Activated CD8-positive, alpha-beta memory T cell treated with anti-CD3 and anti-CD28 coated beads, Interleukin-2, amount 50 U/mL, for 48 hours (primary cell): Measurements from ENCODE around the gene PPP2R5D.
A peak's percentile ranks its signal among the peaks of the same experiment; 100 is the strongest.
"Not testable (repeated sequence)": the region's sequence is repeated elsewhere in the genome, so short reads cannot be mapped to it uniquely, and the experiment has no call there.

ENCODE experiments used
- DNase-seq: peaks from one replicate; pipeline ENCODE4 v3.0.0-alpha.2; 2020

Gene PPP2R5D

DNA sequence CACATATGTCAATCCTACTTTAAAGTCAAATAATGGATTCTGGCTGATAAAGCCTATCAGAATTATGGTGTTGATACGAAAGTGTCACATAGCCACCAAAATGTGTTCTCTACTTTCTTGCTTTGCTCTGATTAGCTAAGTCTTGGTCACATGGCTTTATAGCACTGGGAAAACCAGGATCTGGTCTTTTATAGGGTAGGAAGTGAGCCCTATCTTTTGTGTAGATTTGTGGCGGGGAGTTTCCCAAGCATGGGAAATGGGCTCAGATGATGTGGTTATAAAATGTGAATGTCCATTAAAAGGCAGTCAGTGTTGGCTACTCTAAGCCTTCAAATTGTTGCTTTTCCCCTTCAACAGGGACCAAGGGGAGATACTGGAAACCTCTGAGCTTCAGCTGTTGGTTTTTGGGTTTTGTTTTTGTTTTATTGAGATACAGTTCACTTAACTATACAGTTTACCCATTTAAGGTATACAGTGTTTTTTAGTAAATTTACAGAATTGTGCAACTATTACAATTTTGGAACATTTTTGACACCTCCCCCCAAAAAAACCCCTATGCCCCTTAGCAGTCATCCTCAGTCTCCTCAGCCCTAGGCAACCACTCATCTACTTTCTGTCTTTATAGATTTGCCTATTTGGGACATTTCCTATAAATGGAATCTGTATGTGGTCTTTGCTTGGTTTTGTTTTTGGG is 49.3 kb downstream of the PPP2R5D start:
- no peak for DNase-seq

DNA sequence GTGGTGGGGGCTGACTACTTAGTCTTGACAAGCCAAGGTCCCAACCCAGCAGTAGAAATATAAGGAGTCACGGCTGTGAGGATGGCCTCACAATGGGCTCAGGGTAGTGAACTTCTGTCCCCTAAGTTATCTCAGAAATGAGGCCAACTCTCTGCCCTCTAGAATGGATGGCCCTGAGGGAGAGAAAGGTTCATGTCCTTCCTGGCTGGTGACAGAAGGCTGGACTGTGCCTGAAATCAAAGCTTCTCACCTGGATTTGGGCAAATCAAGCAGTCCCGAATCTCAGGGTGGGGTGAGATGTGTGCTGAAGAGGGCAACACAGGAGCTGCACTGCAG is 49.8 kb downstream of the PPP2R5D start:
- DNase-seq = no peak

DNA sequence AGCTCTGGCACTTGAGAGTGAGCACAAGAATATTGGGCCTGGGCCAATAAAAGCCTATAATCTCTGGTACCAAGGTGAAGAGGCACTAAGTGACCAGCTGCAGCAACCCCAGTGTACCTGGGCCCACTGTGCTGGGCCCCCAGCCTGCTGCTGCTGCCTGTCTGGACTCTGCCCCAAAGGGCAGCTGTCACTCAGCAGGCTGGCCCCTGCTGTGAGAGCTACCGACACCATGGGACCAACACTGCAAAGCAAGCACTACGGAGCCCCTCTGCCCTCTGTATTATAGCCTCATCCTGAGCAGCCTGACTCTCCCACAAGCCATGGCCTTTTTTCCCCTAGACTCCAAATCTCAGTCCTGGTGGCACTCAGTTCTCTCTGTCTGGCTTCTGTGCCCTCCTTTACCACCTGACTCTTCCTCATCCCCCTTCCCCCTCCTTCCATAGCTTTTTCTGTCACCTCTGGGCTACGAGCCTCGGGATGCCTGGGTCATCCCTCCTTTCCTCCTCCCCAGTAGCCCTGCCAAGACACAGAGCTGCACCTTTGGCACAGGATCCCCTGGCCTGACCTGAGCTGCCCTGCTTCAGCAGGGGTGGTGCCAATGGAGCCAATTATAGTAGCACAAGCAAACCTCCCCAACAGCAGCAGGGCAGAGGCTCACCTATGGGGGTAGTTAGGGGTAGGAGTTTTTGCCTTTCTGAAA is 51.3 kb downstream of the PPP2R5D start:
- DNase-seq = no peak

GRCh38 chr6:43036712-43037111 is 52.3 kb downstream of the PPP2R5D start:
- no peak for DNase-seq

DNA sequence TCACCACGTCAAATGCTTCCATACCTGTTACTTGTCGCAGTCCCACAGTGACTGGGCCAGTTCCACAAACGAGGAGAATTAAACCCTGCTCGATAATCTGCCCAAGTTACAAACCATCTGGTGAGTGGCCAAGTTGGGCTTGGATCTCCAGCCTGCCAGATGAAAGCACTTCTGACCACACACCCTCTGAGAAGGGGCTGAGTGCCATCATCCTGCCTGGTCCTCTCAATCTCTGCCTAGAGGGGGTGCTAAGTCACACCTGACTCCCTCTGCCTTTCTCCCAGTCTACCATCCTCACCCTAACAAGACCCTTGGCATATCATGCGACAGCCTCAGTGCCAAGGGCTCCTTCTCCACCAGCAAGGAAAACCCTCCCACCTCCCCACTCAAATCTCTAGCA is 52.8 kb downstream of the PPP2R5D start:
- no peak for DNase-seq

DNA sequence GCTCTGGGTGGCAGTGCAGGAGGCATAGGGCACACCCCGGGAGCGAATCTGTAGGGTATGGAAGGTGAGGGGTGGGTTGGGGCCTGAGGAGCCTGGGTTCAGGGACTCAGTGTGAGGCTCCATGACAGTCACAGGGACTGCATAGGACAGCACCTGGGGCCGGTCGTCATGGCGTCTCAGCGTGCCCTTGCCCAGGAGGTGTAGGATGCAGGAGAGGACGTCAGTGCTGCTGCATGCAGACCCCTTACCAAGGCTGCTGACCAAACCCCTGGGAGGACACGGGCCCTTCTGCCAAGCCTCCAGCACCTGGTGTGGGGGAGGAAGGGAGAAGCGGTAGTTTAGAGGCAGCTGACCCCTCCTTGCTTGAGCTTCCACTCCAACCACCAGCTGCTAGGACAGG is 53.3 kb downstream of the PPP2R5D start:
- DNase-seq = no peak

- no peak for DNase-seq
Measured at GRCh38 chr6:43038727-43039126, 54.4 kb downstream of the PPP2R5D start.

GRCh38 chr6:43040542-43041257 is 56.3 kb downstream of the PPP2R5D start:
- DNase-seq = no peak

- DNase-seq = not testable (repeated sequence)
Measured at GRCh38 chr6:43041475-43041874, 57.1 kb downstream of the PPP2R5D start.

- no peak for DNase-seq
Measured at GRCh38 chr6:43043310-43043709, 58.9 kb downstream of the PPP2R5D start.

- no peak for DNase-seq
Measured at GRCh38 chr6:43045371-43045930, 61.1 kb downstream of the PPP2R5D start.

- DNase-seq = no peak
Measured at GRCh38 chr6:43047998-43048397, 63.6 kb downstream of the PPP2R5D start.

GRCh38 chr6:43050981-43051380 is 66.6 kb downstream of the PPP2R5D start:
- DNase-seq = no peak

GRCh38 chr6:43052225-43052841 is 68.0 kb downstream of the PPP2R5D start:
- DNase-seq = no peak

DNA sequence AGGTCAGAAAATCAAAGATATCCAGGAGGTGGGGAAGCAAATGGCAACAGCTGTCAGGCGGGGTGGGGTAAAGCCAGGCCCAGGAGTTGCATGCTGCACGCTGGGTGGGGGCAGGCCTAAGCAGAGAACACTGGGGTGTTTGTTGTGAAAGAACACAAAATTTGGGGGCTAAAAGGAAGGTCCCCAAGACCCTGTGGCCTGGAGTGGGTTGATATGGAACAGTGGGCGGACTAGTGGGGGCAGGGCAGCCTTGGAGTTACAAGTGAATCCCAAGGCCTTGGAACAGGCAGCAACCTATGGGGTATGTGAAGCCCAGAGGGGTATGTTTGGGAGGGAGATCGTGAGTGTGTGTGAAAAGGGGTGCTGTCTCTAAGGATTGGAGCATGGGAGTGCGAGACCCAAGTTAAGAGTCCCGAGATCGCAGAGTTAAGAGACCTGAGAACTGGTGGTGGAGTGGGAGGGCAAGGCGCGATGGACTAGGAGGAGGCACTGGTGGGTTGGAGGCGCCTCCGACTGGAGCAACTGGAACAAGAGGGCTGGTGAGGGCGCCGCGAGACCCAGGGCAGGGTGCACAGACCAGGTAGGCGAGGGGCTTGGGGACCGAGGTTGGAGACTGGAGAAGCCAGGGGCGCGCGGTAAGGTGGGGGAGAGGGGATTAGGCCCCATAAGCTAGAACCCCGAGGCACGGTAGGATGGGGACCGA is 68.6 kb downstream of the PPP2R5D start:
- no peak for DNase-seq

- DNase-seq = peak; percentile 94
Measured at GRCh38 chr6:43053545-43054205, 69.3 kb downstream of the PPP2R5D start, which contains the start of gene CUL7. TSS of gene CUL7 (minus strand) at chr6:43053851. CDS start at chr6:43052788, 1,063 bp downstream.

GRCh38 chr6:43054206-43054943 is 70.0 kb downstream of the PPP2R5D start:
- no peak for DNase-seq

- DNase-seq = no peak
Measured at GRCh38 chr6:43055966-43056365, 71.6 kb downstream of the PPP2R5D start.

DNA sequence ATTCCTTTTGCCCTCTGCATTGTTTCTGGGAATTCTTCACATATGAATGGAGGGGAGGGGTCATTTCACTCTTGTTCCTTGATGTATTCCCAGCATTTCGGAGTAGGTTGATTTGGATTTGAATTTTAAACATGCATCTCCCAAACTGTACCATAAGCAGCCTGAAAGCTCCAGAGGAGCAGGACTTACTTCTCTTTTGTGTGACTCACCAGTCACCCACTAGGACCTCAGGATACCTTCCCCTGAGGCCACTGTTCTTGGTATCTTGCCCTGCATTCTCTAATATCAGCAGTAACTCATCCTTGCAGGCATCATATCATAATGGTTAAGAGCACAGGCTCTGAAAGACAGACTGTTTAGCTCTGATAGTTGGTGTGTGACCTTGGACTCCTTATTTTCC is 74.2 kb downstream of the PPP2R5D start:
- DNase-seq = no peak

DNA sequence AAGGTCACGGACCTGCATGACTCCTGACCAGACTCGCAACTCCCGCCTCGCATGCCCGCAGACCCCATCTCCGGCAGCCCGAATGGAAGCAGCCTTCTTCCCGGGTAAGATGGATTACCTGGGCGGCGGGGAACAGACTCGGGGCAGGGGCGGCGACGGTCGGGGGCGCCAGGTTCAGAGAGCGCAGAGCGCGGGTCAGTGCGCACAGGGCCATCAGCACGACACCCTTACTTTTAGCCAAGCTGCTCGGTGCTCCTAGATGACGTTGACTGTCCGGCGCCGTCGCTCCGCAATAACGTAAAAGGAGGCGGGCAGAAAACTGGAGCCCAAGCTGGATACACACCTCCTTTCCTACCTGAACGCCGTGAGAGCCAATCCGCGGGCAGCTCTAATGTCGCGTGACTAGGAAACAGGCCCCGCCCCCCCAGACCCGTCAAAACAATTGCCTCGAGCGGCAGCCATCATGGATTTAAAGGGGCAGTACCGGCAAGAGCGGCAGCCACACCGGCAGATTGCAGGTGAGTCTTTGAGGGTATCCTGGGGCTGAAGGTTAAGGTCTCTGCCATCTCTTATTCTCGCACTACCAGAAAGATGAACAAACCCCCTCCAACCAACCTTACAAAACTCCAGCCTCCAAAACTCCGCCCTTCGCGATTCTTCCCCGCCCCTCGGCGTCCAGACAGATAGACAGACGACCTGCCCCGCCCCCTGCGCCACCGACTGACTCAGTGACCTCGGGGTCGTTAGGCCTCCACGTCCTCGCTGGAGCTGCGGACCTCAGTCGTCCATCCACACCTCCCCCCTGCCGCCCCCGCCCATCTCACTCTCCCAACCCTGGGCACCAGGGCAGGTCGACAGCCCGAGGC is 75.0 kb downstream of the PPP2R5D start, which contains the start of the genes KLC4 and MRPL2:
Gene KLC4, plus strand, starts transcription at position 464 of the 866 bp plus-strand sequence. CDS start 1,705 bp downstream, outside the sequence.
Gene MRPL2, minus strand, starts transcription at position 267 of the 866 bp plus-strand sequence. Its CDS starts 53 bp downstream, at position 214.
- peak; percentile 97 for DNase-seq
